ENCODE results near the gene DCAF12.

GRCh38 chr9:34124099-34124498, 2.4 kb downstream of the DCAF12 start:
- TF ChIP-seq GATA3 (IDR thresholded peaks at IDR 0.05; ENCODE audit: low read depth, low read length) (no peak), GATA2 (IDR thresholded peaks at IDR 0.05; ENCODE audit: low read depth, low read length) (no peak)

Data from SH-SY5Y (cell line).